ENCODE results near the gene CRIP2. TPM values are rescaled to one million over a fixed set of nuclear protein-coding genes. Genes with fewer than 3 reads are reported as not detected.

Gene CRIP2
- total and polyA plus RNA-seq, 7 experiments from 2014 or later: 0.65 to 180 (median 21.1) TPM

DNA sequence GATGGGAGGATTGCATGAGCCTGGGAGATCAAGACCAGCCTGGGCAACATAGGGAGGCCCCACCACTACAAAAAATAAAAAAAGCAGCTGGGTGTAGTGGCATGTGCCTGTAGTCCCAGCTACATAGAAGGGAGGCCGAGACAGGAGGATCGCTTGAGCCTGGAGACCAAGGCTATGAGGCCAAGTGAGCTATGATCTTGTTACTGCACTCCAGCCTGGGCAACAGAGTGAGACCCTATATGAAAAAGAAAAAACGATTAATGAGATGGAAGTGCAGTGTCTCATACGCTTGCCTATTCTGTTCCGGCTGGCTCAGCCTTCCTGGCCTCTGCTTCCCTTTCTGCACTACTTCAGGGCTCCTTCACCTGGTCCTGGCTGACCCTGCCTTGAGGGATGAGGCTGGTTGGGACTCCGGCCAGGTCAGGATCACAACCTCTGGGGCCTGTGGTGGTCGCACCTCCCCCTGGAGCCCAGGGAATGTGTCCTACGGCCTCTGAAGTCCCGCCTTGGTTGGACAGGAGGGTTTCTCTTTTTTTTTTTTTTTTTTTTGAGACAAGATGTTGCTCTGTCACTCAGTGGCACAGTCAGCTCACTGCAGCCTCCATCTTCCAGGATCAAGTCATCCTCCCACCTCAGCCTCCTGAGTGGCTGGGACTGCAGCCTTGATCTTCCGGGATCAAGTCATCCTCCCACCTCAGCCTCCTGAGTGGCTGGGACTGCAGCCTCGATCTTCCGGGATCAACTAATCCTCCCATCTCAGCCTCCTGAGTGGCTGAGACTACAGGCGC, 27.1 kb downstream of the CRIP2 start:
- DNase-seq: no peak

DNA sequence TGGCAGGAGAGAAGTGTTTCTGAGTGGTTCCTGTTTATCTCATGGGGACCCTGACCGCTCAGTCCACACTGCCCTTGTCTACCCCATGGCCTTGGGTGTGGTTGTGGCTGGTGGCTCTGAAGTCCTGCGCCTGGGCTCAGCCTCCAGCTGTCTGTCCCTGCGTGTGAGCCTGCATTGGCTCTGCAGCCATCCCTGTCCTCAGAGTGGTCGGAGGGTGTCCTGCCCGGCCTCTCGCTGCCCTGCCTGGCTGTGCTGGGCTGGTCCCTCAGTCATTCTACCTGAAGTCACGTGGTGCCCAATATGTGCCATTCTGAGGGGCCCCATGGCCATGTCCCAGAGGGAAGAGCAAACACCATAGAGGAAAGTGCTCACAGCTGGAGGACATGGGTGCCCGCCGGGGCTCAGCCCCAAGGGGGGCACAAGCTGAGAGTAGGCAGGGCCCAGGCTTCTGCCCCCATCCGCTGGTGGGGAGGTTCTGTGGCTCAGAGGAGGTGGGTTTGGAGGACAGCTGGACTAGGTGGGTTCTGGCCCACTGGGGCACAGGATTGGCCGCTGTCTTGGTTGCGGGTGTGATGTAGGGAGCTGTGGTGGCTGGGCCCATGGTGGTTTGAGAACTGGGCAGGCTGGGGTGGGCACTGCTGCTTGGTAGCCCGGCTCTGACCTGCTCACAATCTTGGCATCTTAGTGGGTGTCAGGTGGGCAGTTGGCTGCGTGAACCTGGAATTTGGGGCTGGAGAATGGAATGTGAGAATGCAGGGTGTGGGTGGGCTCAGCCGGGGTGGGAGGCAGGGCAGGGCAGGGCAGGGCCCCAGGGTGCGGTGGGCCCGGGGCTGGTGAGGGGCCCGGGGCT, 28.1 kb downstream of the CRIP2 start:
- ChIA-PET POLR2A (no interaction called here), CTCF (no interaction called here)
- Mint-ChIP-seq H3K4me1 (peaks cover 0 to 2% (median under 1%) of the 10 kb centered on the region in 7 donors), H3K27ac (peak overlapping the region in 3 of 9 donors; percentile 42 to 72 (median 60)), H3K4me3 (no peak overlapping the region), H3K27me3 (peaks cover 2 to 12% (median 2%) of the 10 kb centered on the region in 5 donors), H3K36me3 (no peaks in the 10 kb centered on the region), H3K9me3 (peaks cover 0 to 2% (median 0%) of the 10 kb centered on the region in 11 donors)
- no peak for DNase-seq
- Histone ChIP-seq H3K9me3 (ENCODE audit: control insufficient read depth in 2 of 3, low read length in 3 of 3) (no peaks in the 10 kb centered on the region), H3K27me3 (ENCODE audit: control insufficient read depth in 2 of 2, insufficient read depth in 2 of 2, low read length in 2 of 2) (no peaks in the 10 kb centered on the region), H3K27ac (ENCODE audit: low read depth, low read length) (no peak overlapping the region), H3K36me3 (ENCODE audit: control insufficient read depth in 2 of 3, insufficient read depth in 3 of 3, low read length in 3 of 3) (no peaks in the 10 kb centered on the region), H3K4me3 (ENCODE audit: low read length) (no peak overlapping the region), H3K4me1 (ENCODE audit: control insufficient read depth in 2 of 2, insufficient read depth in 2 of 2, low read length in 2 of 2) (no peaks in the 10 kb centered on the region)
- no peak for ATAC-seq
- intact Hi-C loops (cut with micrococcal nuclease): no loop called here

More for the DNA sequence above, 27.1 kb downstream of the CRIP2 start:
- Histone ChIP-seq H3K9me3 (ENCODE audit: control insufficient read depth in 2 of 3, low read length in 3 of 3) (no peaks in the 10 kb centered on the region), H3K4me1 (ENCODE audit: control insufficient read depth in 2 of 2, insufficient read depth in 2 of 2, low read length in 2 of 2) (no peaks in the 10 kb centered on the region), H3K27me3 (ENCODE audit: control insufficient read depth in 2 of 2, insufficient read depth in 2 of 2, low read length in 2 of 2) (no peaks in the 10 kb centered on the region), H3K27ac (ENCODE audit: low read depth, low read length) (no peak overlapping the region), H3K36me3 (ENCODE audit: control insufficient read depth in 2 of 3, insufficient read depth in 3 of 3, low read length in 3 of 3) (no peaks in the 10 kb centered on the region), H3K4me3 (ENCODE audit: low read length) (no peak overlapping the region)
- H3K4me1 Mint-ChIP-seq: peaks cover 0 to 2% (median 0%) of the 10 kb centered on the region in 7 donors
- H3K9me3 Mint-ChIP-seq: peaks cover 0 to 2% (median 0%) of the 10 kb centered on the region in 11 donors
- POLR2A ChIA-PET: interaction anchor here (0.6 kb wide), 1 partner anchor 529 kb away, joined by 3 read pairs; no protein-coding TSS in a partner anchor
- CTCF ChIA-PET: no interaction called here
- H3K36me3 Mint-ChIP-seq: no peaks in the 10 kb centered on the region
- ATAC-seq: no peak
- H3K4me3 Mint-ChIP-seq: no peak overlapping the region
- H3K27ac Mint-ChIP-seq: no peak overlapping the region
- peaks cover 0 to 4% (median 0%) of the 10 kb centered on the region in 5 donors for H3K27me3 Mint-ChIP-seq
- intact Hi-C loops (cut with micrococcal nuclease): no loop called here

DNA sequence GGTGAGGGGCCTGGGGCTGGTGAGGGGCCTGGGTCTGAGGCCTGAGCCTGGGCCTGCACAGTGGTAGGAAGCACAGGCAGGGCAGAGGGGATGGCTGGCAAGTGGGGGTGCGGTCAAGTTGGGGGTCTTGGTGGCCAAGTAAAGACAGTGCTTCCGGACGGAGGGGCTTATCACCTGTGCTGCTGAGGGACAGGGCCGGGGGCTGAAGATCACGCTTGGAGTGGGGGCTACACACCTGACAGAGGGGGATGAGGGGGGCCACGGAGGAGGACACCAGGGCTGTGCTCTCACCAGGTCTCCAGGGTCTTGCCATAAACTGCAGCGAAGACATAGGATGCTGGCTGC, 28.6 kb downstream of the CRIP2 start:
- H3K4me3 Mint-ChIP-seq: no peak overlapping the region
- H3K4me1 Mint-ChIP-seq: peaks cover 0 to 7% (median 5%) of the 10 kb centered on the region in 7 donors

DNA sequence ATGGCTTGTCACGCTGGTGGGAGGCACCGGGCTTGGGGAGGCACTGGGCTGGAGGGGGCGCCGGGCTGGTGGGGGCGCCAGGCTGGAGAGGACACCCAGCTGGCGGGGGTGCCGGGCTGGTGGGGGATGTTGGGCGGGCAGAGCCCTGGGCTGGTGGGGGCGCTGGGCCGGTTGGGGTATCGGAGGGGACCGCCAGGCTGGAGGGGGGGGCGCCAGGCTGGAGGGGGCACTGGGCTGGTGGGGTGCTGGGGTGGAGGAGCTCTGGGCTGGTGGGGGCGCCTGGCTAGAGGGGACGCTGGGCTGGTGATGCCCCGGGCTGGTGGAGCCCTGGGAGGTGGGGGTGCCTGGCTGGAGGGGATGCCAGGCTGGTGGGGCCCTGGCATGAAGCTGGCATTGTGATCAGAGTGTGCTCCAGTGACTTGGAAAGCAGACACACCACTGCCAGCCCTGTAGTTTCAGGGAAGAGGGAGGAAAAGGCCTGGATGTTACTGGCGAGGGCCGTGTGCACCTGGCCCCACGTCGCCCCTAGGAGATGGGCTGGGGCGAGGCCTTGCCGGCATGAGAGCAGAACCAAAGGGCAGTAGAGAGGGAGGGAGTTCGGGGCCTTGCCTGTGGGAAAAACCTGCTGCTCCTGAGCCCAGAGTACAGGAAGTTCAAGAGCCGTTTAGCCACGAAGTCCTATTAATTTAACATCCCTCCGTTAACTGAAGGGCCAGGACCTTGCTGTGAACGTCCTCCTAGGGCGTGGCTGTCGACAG, 29.5 kb downstream of the CRIP2 start:
- ChIA-PET CTCF (no interaction called here), POLR2A (no interaction called here)
- peaks cover 0 to 2% (median 0%) of the 10 kb centered on the region in 11 donors for H3K9me3 Mint-ChIP-seq
- no peak overlapping the region for H3K4me3 Mint-ChIP-seq
- H3K36me3 ChIP-seq (ENCODE audit: control insufficient read depth in 2 of 3, insufficient read depth in 3 of 3, low read length in 3 of 3): no peaks in the 10 kb centered on the region
- H3K9me3 ChIP-seq (ENCODE audit: control insufficient read depth in 2 of 3, low read length in 3 of 3): no peaks in the 10 kb centered on the region
- DNase-seq (no peak), ATAC-seq (no peak)
- no peaks in the 10 kb centered on the region for H3K36me3 Mint-ChIP-seq
- H3K27ac ChIP-seq (ENCODE audit: low read depth, low read length): no peak overlapping the region
- intact Hi-C loops (cut with micrococcal nuclease): no loop called here
- H3K27me3 Mint-ChIP-seq: peaks cover 11 to 23% (median 12%) of the 10 kb centered on the region in 5 donors
- no peak overlapping the region for H3K27ac Mint-ChIP-seq
- H3K4me3 ChIP-seq (ENCODE audit: low read length): no peak overlapping the region
- H3K27me3 ChIP-seq (ENCODE audit: control insufficient read depth in 2 of 2, insufficient read depth in 2 of 2, low read length in 2 of 2): no peaks in the 10 kb centered on the region
- H3K4me1 ChIP-seq (ENCODE audit: control insufficient read depth in 2 of 2, insufficient read depth in 2 of 2, low read length in 2 of 2): no peaks in the 10 kb centered on the region
- peaks cover 0 to 8% (median 5%) of the 10 kb centered on the region in 7 donors for H3K4me1 Mint-ChIP-seq

More for the DNA sequence above, 28.6 kb downstream of the CRIP2 start:
- ATAC-seq (no peak), DNase-seq (no peak)
- Histone ChIP-seq H3K4me3 (ENCODE audit: low read length) (no peak overlapping the region), H3K9me3 (ENCODE audit: control insufficient read depth in 2 of 3, low read length in 3 of 3) (no peaks in the 10 kb centered on the region), H3K36me3 (ENCODE audit: control insufficient read depth in 2 of 3, insufficient read depth in 3 of 3, low read length in 3 of 3) (no peaks in the 10 kb centered on the region), H3K27me3 (ENCODE audit: control insufficient read depth in 2 of 2, insufficient read depth in 2 of 2, low read length in 2 of 2) (no peaks in the 10 kb centered on the region), H3K27ac (ENCODE audit: low read depth, low read length) (no peak overlapping the region), H3K4me1 (ENCODE audit: control insufficient read depth in 2 of 2, insufficient read depth in 2 of 2, low read length in 2 of 2) (no peaks in the 10 kb centered on the region)
- Mint-ChIP-seq H3K27me3 (peaks cover 6 to 17% (median 7%) of the 10 kb centered on the region in 5 donors), H3K36me3 (no peaks in the 10 kb centered on the region), H3K27ac (peak overlapping the region in 1 of 9 donors; percentile 69), H3K9me3 (peaks cover 0 to 2% (median 0%) of the 10 kb centered on the region in 11 donors)
- ChIA-PET CTCF (no interaction called here), POLR2A (no interaction called here)
- intact Hi-C loops (cut with micrococcal nuclease): no loop called here

DNA sequence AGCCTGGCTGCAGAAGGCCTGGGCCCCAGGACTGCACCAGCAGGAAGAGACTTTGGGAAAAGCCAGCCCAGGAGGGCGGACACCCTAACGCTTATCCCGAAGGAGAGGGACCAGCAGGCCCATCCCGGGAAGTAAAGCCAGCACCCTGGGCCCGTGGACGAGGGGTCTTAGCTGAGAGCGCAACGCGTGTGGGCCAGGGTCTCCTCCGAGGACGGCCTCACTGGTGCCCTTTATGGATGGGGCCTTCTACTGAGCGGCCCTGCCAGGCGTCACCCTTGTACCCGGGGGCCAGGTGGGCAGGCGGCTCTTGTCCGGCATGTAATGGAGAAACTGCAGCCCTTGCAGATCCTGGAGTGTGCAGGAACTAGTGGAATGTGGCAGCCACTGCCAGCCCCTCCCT, 30.5 kb downstream of the CRIP2 start:
- peaks cover 11 to 23% (median 12%) of the 10 kb centered on the region in 5 donors for H3K27me3 Mint-ChIP-seq
- H3K9me3 Mint-ChIP-seq: peaks cover 0 to 2% (median 0%) of the 10 kb centered on the region in 11 donors
- H3K4me3 ChIP-seq (ENCODE audit: low read length): no peak overlapping the region
- ChIA-PET CTCF (no interaction called here), POLR2A (interaction anchor here (0.6 kb wide), 1 partner anchor 35 kb away, joined by 3 read pairs; no protein-coding TSS in a partner anchor)
- H3K4me1 Mint-ChIP-seq: peaks cover 0 to 8% (median 5%) of the 10 kb centered on the region in 7 donors
- no peak overlapping the region for H3K27ac Mint-ChIP-seq
- no peak overlapping the region for H3K4me3 Mint-ChIP-seq
- no peak for ATAC-seq
- no peaks in the 10 kb centered on the region for H3K36me3 ChIP-seq (ENCODE audit: control insufficient read depth in 2 of 3, insufficient read depth in 3 of 3, low read length in 3 of 3)
- no peak for DNase-seq
- H3K27ac ChIP-seq (ENCODE audit: low read depth, low read length): no peak overlapping the region
- no peaks in the 10 kb centered on the region for H3K4me1 ChIP-seq (ENCODE audit: control insufficient read depth in 2 of 2, insufficient read depth in 2 of 2, low read length in 2 of 2)
- intact Hi-C loops (cut with micrococcal nuclease): no loop called here
- no peaks in the 10 kb centered on the region for H3K27me3 ChIP-seq (ENCODE audit: control insufficient read depth in 2 of 2, insufficient read depth in 2 of 2, low read length in 2 of 2)
- H3K9me3 ChIP-seq (ENCODE audit: control insufficient read depth in 2 of 3, low read length in 3 of 3): no peaks in the 10 kb centered on the region
- no peaks in the 10 kb centered on the region for H3K36me3 Mint-ChIP-seq

DNA sequence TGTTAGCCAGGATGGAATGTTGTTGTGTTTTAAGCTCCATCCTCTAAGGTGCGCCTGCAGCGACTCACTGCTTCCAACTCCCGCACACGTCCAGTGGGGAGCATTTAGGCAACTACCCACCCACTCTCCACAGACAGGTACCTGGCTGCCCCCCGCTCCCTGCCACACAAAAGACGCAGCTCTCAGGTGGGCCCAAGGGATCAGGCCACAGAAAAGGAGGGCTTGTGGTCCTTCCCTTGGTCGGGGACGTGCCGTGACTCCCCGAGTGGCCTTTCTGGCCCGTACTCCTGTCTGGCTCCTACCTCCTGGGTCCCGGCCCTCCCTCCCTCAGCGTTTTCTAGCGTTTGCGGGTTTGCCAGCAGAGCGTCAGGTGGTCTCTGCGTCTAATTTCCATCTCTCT, 32.6 kb downstream of the CRIP2 start:
- intact Hi-C loops (cut with micrococcal nuclease): no loop called here
- no peak for ATAC-seq
- DNase-seq: no peak
- no peaks in the 10 kb centered on the region for H3K9me3 ChIP-seq (ENCODE audit: control insufficient read depth in 2 of 3, low read length in 3 of 3)
- Mint-ChIP-seq H3K27me3 (peaks cover 14 to 33% (median 18%) of the 10 kb centered on the region in 5 donors), H3K9me3 (peaks cover 0 to 2% (median 0%) of the 10 kb centered on the region in 11 donors), H3K4me3 (no peak overlapping the region), H3K36me3 (no peaks in the 10 kb centered on the region), H3K27ac (no peak overlapping the region), H3K4me1 (peaks cover 0 to 8% (median 5%) of the 10 kb centered on the region in 7 donors)
- ChIA-PET POLR2A (no interaction called here), CTCF (no interaction called here)
- no peak overlapping the region for H3K4me3 ChIP-seq (ENCODE audit: low read length)
- H3K4me1 ChIP-seq (ENCODE audit: control insufficient read depth in 2 of 2, insufficient read depth in 2 of 2, low read length in 2 of 2): no peaks in the 10 kb centered on the region
- H3K36me3 ChIP-seq (ENCODE audit: control insufficient read depth in 2 of 3, insufficient read depth in 3 of 3, low read length in 3 of 3): no peaks in the 10 kb centered on the region
- no peaks in the 10 kb centered on the region for H3K27me3 ChIP-seq (ENCODE audit: control insufficient read depth in 2 of 2, insufficient read depth in 2 of 2, low read length in 2 of 2)
- no peak overlapping the region for H3K27ac ChIP-seq (ENCODE audit: low read depth, low read length)

Data from naive thymus-derived CD4-positive, alpha-beta T cell (primary cell).